ENCODE measurements around the gene PRPF6. TPM values are rescaled to one million over a fixed set of nuclear protein-coding genes. Genes with fewer than 3 reads are reported as not detected.
A peak's percentile ranks its signal among the peaks of the same experiment; 100 is the strongest.

Gene PRPF6
- total RNA-seq, 1 experiment from 2014 or later = 88.4 TPM

DNA sequence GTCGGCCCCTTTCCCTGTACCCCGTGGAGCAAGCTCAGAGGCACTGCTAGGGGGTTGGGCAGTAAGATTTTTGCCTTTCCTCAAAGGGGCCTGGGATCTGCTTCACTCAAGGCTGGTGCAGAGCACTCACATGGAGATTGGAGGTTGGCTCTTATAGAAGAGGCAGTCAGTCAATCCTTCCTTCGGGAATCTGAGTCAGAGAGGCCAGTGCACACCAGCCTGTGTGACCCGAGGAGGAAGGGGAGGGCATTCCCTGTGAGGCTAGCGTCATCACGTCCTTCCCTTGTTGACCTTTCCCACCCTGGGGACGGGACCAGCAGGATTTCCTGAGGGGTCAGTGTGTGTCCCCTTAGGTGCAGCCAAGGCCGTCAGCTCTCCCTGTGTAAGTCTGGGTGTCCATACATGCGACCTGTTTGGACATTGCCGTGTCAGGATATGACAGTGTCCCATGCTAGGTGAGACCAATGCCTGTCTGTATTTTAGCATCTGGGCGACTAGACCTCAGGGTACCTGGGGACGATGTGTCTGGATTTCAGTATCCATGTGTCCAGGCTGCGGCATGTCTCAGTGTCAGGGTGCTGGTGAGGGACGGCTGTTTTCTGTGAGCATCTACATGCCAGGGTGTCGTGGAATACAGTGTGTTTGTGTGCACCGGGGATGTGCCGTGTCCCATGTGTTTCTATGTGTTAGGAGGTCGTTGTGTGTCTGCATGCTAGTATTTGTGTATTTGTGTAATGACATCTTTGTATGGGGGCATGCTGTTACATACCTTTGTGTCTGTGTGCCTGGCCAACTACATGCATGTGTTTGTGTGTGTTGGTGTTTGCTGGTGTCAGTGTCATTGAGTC is 8.4 kb upstream of the PRPF6 start:
- Histone ChIP-seq H3K36me3 (ENCODE audit: control insufficient read depth, insufficient read depth, low read length) (no peaks in the 10 kb centered on the region; the same call in 1 of the 2 replicates), H3K4me3 (ENCODE audit: low read depth in 2 of 2, low read length in 2 of 2) (no peak overlapping the region), H3K27me3 (ENCODE audit: control insufficient read depth, insufficient read depth, low read length) (no peaks in the 10 kb centered on the region), H3K4me1 (ENCODE audit: control insufficient read depth, insufficient read depth, low read length) (peaks cover 30% of the 10 kb centered on the region), H3K9me3 (ENCODE audit: control insufficient read depth, insufficient read depth, low read depth, low read length) (no peaks in the 10 kb centered on the region), H3K27ac (ENCODE audit: low read length) (no peak overlapping the region; the same call in 1 of the 2 replicates)
- POLR2A ChIA-PET = no interaction called here
- intact Hi-C loops (cut with micrococcal nuclease; ENCODE audit: unreplicated experiment) = no loop called here
- BruUV-seq (replicated peaks) = no TSS peak
- in situ Hi-C loops (cut with HindIII; ENCODE audit: low pct_unique_long_range_greater_than_20kb, low sequenced_read_pairs) = no loop called here
- ATAC-seq = no peak
- CTCF ChIA-PET = no interaction called here
- DNase-seq (ENCODE audit: low read depth, low spot score) = no peak
- TF ChIP-seq, protein P1, sequence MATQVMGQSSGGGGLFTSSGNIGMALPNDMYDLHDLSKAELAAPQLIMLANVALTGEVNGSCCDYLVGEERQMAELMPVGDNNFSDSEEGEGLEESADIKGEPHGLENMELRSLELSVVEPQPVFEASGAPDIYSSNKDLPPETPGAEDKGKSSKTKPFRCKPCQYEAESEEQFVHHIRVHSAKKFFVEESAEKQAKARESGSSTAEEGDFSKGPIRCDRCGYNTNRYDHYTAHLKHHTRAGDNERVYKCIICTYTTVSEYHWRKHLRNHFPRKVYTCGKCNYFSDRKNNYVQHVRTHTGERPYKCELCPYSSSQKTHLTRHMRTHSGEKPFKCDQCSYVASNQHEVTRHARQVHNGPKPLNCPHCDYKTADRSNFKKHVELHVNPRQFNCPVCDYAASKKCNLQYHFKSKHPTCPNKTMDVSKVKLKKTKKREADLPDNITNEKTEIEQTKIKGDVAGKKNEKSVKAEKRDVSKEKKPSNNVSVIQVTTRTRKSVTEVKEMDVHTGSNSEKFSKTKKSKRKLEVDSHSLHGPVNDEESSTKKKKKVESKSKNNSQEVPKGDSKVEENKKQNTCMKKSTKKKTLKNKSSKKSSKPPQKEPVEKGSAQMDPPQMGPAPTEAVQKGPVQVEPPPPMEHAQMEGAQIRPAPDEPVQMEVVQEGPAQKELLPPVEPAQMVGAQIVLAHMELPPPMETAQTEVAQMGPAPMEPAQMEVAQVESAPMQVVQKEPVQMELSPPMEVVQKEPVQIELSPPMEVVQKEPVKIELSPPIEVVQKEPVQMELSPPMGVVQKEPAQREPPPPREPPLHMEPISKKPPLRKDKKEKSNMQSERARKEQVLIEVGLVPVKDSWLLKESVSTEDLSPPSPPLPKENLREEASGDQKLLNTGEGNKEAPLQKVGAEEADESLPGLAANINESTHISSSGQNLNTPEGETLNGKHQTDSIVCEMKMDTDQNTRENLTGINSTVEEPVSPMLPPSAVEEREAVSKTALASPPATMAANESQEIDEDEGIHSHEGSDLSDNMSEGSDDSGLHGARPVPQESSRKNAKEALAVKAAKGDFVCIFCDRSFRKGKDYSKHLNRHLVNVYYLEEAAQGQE (IDR thresholded peaks at IDR 0.05; ENCODE audit: insufficient read depth in 1 of 2, low read depth in 2 of 2, low read length in 1 of 2) = no peak
- TF ChIP-seq POLR2AphosphoS5 (IDR thresholded peaks at IDR 0.05; ENCODE audit: low read depth, low read length) = 0 out of 2 replicates have a peak, but pooled peaks have one; percentile 18

DNA sequence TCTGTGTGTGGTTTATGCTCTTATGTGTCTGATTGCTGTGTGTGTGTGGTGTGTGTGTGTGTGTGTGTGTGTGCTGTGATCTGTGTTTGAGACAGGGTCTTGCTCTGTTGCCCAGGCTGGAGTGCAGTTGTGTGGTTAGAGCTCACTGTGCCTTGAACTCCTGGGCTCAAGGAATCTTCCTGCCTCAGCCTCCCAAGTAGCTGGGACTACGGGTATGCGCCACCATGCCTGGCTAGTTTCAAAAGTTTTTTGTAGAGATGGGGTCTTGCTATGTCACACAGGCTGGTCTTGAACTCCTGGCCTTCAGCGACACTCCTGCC is 7.8 kb upstream of the PRPF6 start:
- Histone ChIP-seq H3K27ac (ENCODE audit: low read length) (no peak overlapping the region; the same call in 1 of the 2 replicates), H3K4me3 (ENCODE audit: low read depth in 2 of 2, low read length in 2 of 2) (no peak overlapping the region), H3K4me1 (ENCODE audit: control insufficient read depth, insufficient read depth, low read length) (peaks cover 35% of the 10 kb centered on the region), H3K9me3 (ENCODE audit: control insufficient read depth, insufficient read depth, low read depth, low read length) (no peaks in the 10 kb centered on the region), H3K27me3 (ENCODE audit: control insufficient read depth, insufficient read depth, low read length) (no peaks in the 10 kb centered on the region), H3K36me3 (ENCODE audit: control insufficient read depth, insufficient read depth, low read length) (no peaks in the 10 kb centered on the region; the same call in 1 of the 2 replicates)
- ChIA-PET CTCF (no interaction called here), POLR2A (no interaction called here)
- DNase-seq (ENCODE audit: low read depth, low spot score) (no peak), ATAC-seq (no peak)
- TF ChIP-seq, protein P1 (IDR thresholded peaks at IDR 0.05; ENCODE audit: insufficient read depth in 1 of 2, low read depth in 2 of 2, low read length in 1 of 2) = no peak
- TF ChIP-seq SIN3A (IDR thresholded peaks at IDR 0.05; ENCODE audit: borderline replicate concordance, insufficient read depth, low read depth, low read length) = no peak
- TF ChIP-seq, protein P2, sequence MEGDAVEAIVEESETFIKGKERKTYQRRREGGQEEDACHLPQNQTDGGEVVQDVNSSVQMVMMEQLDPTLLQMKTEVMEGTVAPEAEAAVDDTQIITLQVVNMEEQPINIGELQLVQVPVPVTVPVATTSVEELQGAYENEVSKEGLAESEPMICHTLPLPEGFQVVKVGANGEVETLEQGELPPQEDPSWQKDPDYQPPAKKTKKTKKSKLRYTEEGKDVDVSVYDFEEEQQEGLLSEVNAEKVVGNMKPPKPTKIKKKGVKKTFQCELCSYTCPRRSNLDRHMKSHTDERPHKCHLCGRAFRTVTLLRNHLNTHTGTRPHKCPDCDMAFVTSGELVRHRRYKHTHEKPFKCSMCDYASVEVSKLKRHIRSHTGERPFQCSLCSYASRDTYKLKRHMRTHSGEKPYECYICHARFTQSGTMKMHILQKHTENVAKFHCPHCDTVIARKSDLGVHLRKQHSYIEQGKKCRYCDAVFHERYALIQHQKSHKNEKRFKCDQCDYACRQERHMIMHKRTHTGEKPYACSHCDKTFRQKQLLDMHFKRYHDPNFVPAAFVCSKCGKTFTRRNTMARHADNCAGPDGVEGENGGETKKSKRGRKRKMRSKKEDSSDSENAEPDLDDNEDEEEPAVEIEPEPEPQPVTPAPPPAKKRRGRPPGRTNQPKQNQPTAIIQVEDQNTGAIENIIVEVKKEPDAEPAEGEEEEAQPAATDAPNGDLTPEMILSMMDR (IDR thresholded peaks at IDR 0.05) = no peak
- no peak for TF ChIP-seq TCF7L2 (IDR thresholded peaks at IDR 0.05; ENCODE audit: low read depth, low read length)
- TF ChIP-seq POLR2AphosphoS5 (IDR thresholded peaks at IDR 0.05; ENCODE audit: low read depth, low read length) = no peak
- in situ Hi-C loops (cut with HindIII; ENCODE audit: low pct_unique_long_range_greater_than_20kb, low sequenced_read_pairs) = no loop called here
- BruUV-seq (replicated peaks) = no TSS peak
- intact Hi-C loops (cut with micrococcal nuclease; ENCODE audit: unreplicated experiment) = no loop called here
